GM12865 (cell line): ENCODE data around the gene LTF.

Experiments
- DNase-seq: peaks from one replicate; pipeline ENCODE4 v3.0.0; 2010; ENCODE audit warnings: low read depth
- H3K4me3 ChIP-seq: 2 replicates; pipeline ENCODE4 v1.5.1; 2011; ENCODE audit warnings: mild to moderate bottlenecking, low read depth, low read length, control low read depth
- TF ChIP-seq, protein P1 (sequence below): IDR thresholded peaks from 2 replicates; pipeline ENCODE4 v1.5.1; 2011; ENCODE audit warnings: low read length, control low read depth, low read depth, inconsistent platforms; ENCODE audit not compliant: insufficient read depth; ENCODE audit errors: missing control alignments

The LTF gene

GRCh38 chr3:46477756-46478155, 13.1 kb upstream of the LTF start:
- no peak for DNase-seq
- H3K4me3 ChIP-seq, result no peak overlapping the region
- TF ChIP-seq, protein P1, sequence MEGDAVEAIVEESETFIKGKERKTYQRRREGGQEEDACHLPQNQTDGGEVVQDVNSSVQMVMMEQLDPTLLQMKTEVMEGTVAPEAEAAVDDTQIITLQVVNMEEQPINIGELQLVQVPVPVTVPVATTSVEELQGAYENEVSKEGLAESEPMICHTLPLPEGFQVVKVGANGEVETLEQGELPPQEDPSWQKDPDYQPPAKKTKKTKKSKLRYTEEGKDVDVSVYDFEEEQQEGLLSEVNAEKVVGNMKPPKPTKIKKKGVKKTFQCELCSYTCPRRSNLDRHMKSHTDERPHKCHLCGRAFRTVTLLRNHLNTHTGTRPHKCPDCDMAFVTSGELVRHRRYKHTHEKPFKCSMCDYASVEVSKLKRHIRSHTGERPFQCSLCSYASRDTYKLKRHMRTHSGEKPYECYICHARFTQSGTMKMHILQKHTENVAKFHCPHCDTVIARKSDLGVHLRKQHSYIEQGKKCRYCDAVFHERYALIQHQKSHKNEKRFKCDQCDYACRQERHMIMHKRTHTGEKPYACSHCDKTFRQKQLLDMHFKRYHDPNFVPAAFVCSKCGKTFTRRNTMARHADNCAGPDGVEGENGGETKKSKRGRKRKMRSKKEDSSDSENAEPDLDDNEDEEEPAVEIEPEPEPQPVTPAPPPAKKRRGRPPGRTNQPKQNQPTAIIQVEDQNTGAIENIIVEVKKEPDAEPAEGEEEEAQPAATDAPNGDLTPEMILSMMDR, result no peak

- H3K4me3 ChIP-seq, result no peak overlapping the region
- DNase-seq, result no peak
- TF ChIP-seq, protein P1, result no peak
Observed at GRCh38 chr3:46477145-46477544, 12.4 kb upstream of the LTF start.

DNA sequence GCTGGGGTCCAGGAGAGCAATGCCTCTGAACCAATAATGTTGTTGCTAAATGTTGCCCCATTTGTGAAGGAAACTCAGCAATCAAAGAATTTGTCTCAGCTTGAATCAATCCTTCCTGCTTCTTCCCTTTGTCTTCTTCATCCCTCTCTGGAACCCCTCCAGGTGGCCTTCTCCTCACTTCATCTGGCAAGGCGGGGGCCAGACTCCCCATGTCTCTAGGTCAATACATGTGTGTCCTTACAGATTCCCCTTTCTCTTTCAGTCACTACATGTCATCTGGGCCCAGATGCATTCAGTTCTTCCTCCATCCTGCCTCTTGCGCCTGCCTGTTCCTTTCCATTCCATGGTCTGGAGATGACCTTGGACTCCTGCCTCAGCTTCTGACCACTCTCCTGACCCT, 8.0 kb upstream of the LTF start:
- H3K4me3 ChIP-seq, result no peak overlapping the region
- DNase-seq, result no peak
- TF ChIP-seq, protein P1, result no peak

- no peak for DNase-seq
- TF ChIP-seq, protein P1, result no peak
- H3K4me3 ChIP-seq, result no peak overlapping the region
Observed at GRCh38 chr3:46471371-46471914, 6.7 kb upstream of the LTF start.

DNA sequence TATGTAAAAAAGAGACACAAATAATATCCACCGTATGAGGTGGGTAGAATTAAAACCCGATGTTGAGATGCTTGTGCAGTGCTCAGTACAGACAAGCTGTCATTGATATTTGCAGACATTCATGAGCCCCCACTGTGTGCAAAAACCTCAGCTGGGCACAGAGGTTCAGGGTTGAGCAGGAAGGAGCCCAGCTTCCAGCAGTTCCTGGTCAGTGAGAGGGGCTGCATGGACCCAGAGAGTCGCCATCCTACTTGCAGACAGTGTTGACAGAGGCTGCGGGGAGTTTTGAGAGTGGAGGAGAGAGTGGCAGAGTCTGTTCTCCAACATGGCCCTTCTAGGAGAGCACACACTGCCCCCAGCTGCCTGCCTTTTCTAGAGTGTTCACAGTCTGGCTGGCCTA, 6.1 kb upstream of the LTF start:
- no peak overlapping the region for H3K4me3 ChIP-seq
- TF ChIP-seq, protein P1, result no peak
- DNase-seq, result no peak

GRCh38 chr3:46469680-46470357, 5.1 kb upstream of the LTF start:
- TF ChIP-seq, protein P1, result no peak
- DNase-seq, result no peak
- no peak overlapping the region for H3K4me3 ChIP-seq
